HG03025 (cell line): Measurements from ENCODE around the gene NT5DC1.

Experiments used
- ATAC-seq: cut with Tn5 transposase; IDR thresholded peaks from one replicate; pipeline ENCODE4 v1.9.1; 2021; ENCODE audit warnings: mild to moderate bottlenecking, moderate library complexity; ENCODE audit not compliant: unreplicated experiment, low FRiP score

NT5DC1 gene

DNA sequence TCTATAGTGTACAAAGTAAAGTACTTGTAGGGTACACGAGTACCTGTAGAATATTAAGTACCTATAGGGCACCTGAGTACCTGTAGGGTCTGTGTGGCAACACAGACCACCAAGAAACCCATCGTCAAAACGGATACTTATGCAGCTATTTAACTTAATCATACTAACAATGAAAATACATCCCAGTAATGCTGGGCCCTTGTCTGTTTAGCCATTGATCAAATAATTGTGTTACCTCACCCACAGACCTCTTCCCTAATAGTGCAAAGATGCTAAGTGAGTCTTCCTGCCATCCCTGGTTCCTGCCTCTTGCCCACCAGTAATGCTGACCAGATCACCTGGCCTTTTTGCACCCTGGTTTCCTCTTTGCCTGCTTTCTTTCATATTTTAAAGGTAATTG is 32.8 kb downstream of the NT5DC1 start:
- ATAC-seq: no peak

DNA sequence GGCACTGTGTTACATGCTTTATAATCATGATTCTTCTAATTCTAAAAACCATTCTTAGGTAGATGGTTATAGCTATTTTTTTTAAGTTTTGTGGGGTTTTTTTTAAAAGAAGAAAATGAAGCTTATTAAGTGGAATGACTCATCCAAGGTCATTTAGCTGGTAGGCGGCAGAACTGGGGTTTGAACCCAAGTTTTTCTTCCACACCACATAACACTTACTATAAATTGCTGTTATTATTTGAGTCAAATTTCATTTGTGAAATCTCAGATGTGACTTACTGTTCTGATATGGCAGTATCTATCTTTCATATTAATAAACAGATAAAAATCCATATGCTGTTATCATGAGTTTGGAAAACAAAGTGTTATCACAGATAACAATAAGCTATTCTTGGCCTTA is 35.7 kb downstream of the NT5DC1 start:
- ATAC-seq: no peak

DNA sequence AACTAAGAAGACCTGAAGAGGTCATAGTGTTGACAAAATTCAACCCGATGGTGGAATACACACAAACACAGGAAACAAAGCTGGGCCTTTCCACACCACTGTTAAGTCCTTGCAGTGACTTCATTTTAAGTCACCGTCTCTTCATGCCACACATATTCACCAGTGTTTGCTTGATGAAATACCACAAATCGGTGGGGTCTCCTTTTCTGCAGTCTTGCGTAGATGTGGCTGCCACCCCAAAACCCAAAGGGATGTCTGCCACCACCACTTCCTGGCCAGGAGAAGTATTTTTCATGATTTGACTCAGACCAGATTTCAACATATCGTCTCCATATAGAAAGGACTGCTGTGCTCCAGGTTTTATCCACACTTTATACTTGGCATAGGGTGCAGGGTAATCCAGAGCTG is 36.3 kb downstream of the NT5DC1 start:
- ATAC-seq: no peak

DNA sequence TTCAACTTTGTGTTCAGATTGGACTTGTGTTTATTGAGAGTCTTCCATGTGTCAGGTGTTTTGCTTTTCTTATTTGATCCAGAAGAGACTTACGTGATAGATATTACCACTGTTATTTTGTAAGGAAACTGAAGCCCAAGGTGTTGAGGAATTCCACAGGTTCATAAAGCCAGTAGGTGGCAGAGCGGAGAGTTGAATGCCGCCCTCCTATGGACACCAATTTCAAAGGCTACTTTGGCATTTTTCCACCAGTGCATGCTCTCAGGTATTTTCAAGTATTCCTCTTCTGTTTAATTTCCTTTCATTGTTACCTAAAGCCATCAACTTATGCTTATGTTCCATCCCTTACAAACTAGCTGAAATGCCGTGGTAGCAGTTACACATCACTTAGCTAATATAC is 39.3 kb downstream of the NT5DC1 start:
- no peak for ATAC-seq

DNA sequence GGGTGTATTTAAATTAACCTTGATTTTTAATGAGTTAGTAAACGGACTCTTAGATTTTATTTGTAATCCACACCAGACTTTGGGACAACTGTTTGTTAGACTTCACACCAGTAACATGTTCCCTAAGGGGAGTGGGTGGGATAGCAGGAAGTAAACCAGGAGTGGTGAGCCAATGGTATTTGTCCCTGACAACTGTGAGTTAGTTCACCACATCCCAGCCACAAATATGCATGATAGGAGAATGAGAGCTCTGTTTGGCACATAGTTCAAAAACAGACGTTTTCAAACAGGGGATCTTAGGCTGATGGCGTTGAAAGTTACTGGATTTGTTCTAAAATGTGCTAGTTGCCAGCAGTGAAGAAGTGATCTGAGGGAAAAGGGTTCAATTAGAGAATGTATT is 44.0 kb downstream of the NT5DC1 start:
- no peak for ATAC-seq

DNA sequence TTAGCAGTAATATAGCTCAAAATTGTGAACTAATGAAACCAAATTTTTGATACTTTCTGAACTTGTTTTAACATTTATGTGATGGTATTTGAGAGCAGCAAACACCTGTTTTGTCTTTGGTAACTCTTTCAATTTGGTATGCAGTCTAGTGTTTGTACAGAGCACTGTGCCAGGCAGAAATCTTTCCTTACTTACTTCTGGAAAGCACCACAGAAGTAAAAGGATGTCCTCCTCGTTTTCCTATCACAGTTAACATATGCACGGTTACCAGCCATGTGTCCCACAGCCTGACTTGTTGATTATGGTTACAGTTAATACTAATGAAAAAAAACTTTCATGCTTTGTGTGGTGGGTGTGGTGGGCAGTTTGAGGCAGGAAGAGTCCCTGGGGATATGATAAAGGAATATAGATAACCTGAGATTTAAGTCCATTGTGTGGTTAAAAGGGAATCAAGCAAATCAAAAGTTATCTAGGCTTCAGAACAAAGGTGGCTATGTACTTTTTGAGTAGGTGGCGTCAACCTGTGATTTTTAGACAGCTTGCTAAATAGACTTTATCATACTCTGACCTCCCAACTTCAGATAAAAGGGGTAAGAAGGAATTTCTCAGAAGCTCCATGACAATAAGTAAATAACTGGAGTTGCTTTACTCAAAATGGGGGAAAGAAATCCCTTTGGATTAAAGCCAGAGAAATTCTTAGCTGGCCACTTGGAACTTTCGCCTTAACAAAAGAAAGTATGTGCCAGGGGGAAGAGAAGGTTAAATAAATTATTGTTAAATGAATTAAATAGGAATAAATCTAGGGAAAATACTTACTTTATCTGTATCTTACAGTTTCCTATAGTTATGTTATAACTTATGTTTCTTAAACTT is 45.4 kb downstream of the NT5DC1 start:
- ATAC-seq: no peak

DNA sequence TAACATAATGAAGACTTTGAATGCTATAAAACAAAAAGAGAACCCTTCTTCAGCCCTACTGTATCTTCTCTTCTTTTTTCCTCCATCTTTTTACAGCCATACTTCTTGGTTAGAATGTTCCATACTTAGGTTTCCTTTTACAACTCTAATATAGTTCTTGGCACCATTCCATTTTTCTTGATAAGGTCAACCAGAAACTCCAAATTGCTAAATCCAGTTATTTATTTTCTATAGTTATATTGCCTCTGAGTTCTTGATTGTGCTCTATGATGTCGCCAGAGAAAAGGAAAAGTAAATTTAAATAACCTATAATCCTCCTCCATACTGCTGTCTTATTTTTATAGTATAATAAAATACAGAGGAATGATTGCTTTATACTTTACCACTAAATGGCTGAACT is 52.0 kb downstream of the NT5DC1 start:
- no peak for ATAC-seq

DNA sequence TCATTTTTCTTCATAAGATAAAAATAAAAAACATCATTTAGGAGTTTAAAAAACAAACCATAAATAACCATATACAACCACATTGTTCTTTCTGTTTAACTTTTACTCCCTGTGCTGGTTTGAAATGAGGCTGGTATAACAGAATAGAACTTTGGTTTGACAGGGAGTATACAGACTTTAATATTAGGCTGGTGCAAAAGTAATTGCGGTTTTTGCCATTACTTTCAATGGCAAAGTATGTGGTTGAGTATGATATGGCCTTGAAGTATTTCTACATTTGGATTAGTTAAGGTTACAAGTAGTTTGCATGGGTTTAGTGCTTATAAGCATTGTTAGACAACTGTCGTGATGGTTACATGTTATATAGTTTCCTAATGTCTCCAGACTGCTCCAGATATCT is 54.2 kb downstream of the NT5DC1 start:
- no peak for ATAC-seq

DNA sequence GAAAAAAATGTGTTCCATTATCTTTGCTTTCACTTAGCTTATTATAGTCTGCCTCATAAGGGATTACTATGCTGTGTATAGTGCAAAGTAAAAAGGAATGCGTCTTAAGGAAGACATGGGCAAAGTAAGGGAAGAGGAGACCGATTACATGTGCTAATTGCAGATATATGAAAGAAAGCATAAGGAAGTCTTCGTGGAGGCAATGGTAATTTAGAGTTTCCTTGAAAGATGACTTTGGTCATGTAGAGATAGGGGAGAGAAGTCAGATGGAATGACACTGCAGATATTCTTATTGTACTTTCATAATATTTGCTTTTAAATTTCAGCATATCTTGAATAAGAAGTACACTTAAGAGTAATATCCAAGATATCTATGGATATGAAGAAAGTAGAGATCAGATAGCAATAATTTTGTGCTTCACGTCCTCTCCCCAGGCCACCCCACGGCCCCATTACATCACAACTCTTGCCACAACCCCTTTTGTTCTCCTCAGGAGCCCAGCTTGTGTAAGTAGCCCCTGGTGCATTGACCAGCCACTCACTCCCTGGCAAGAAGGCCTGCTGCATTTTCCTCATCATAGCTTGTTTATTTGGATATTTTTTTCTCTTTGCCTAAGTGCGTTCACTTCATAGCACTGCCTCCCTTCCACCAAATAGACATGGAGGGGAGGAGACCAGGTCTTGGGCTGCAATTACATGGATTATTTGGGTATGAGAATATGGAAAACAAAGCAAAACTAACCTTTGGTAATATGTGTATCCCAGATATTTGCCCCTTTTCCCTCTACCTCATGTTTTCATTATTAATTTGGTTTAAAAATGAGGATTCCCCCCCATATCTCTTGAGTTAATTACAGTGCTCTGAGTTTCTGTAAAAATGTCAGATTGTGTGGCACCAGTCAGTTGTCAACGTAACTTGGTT is 56.0 kb downstream of the NT5DC1 start:
- ATAC-seq: no peak

DNA sequence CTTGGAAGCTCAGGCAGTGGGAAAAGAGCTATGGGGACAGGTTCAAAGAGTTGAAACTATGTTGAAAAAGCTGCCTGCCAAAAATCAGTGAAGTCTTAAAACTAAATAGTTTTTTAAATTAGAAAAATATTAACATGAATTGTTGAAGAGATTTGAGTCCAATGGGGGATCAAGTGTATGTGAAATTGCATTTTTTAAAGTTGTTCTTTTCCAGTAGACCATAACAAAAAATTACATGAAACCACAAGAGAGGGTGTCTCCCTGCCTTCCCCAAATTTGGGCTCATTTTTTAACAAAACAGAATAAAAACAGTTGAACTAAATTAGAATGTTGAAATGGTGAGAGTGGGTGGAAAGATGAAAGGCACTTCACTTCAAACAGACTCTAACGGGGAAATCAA is 56.7 kb downstream of the NT5DC1 start:
- no peak for ATAC-seq

DNA sequence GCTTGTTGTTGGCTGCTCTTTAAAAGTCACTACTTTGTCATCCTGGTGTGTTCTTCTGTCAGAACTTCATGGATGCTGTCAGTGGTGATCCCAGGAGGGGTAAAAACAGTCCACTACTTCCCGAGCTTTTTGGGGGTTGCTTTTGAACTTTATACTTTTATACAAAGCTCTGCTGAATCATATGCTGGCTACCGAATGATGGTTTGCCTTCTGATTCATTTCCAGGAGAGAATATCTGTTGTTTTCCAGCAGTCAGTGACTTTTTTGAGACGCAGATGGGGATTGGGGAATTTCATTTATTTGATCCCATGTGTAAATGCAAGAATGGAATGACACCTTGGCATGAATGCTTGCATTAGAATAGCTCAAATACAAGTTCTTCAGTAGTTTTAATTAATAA is 58.0 kb downstream of the NT5DC1 start:
- ATAC-seq: no peak

DNA sequence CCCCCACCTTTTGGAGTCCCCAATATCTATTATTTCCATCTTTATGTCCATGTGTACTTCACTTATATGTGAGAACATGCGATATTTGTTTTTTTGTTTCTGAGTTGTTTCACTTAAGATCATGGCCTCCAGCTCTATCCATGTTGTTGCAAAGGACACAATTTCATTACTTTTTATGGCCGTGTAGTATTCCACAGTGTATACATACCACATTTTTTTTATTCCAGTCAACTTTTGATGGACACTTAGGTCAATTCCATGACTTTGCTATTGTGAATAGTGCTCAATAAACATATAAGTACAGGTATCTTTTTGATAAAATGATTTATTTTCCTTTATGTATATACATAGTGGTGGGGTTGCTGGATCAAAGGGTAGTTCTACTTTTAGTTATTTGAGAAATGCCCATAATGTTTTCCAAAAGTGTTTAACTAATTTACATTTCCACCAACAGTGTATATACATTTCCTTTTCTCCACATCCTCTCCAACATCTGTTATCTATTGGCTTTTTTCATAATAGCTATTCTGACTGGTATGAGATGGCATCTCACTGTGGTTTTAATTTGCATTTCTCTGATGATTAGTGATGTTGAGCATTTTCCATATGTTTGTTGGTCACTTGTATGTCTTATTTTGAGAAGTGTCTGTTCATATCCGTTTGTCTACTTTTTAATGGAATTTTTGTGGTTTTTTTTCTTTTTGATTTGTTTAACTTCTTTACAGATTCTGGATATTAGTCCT is 59.3 kb downstream of the NT5DC1 start:
- ATAC-seq: no peak

DNA sequence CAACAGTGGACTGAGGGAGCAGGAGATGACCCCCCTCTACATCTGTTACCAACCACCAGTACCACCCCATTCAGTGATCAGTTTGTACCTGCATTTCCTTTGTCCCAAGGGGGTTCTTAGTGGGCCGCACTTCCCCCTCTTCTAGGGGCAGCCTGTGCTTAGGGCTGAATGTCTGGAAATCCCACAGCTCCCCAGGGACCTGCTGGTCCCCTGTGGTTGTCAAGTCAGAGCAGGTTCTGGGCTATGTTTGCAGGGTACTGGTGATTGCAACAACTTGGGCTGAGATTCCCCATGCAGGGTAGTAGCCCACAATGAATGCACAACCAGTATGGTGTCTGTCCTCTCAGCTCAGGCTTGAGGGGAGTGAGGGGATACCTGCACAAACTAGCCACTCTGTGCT is 64.9 kb downstream of the NT5DC1 start:
- no peak for ATAC-seq

DNA sequence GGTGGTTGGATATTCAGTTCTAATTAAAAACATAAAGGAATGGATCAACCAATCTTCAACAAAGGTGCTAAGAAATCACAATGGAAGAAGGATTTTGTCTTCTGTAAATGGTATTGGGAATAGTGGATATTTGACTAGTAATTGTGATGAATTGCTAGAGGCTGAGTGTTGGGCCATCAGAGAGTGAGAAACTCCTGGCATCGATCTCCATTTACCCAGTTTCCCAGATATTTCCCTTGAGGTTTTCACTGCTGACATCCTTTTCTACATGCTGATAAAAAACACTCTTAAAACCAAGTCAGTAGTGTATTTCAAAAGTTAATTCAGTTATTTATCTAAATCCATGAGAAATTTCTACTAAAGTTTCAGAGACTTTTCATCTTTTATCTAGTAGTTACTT is 65.7 kb downstream of the NT5DC1 start:
- ATAC-seq: no peak

DNA sequence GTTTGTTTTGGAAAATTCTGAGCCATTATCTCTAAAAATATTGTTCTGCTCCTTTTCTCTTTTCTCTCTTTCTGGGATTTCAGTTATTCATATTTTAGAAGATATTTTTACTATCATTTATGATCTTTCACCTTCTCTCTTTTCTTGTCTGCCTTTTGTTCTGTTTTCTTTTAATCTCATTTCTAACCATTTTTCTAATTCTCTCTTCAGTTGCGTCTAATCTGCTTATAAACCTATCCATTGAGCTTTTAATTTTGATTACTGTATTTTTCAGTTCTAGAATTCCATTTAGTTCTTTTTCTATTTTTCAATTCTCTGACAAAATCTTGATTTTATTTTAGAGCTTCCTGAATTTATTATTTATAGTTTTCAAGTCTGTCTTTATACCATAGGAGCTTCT is 67.5 kb downstream of the NT5DC1 start:
- no peak for ATAC-seq

DNA sequence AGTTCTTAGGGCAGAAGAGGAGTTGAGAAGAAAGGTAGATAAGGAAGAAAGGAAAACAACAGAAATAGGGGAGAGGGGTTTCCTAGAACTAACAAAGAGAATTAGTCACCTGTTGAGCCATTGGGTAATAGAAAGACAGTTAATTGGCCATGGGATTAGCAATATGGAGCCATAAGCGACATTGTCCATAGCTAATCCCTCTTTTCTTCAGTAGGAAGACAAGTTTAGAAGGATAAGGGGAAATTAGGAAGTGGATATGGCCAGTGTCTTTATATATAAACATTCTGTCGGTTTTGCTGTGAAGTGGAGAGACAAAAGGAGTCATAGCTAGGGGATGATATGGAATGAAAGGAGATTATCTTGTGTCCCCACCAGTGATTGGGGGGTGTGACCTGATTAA is 69.2 kb downstream of the NT5DC1 start:
- ATAC-seq: no peak

DNA sequence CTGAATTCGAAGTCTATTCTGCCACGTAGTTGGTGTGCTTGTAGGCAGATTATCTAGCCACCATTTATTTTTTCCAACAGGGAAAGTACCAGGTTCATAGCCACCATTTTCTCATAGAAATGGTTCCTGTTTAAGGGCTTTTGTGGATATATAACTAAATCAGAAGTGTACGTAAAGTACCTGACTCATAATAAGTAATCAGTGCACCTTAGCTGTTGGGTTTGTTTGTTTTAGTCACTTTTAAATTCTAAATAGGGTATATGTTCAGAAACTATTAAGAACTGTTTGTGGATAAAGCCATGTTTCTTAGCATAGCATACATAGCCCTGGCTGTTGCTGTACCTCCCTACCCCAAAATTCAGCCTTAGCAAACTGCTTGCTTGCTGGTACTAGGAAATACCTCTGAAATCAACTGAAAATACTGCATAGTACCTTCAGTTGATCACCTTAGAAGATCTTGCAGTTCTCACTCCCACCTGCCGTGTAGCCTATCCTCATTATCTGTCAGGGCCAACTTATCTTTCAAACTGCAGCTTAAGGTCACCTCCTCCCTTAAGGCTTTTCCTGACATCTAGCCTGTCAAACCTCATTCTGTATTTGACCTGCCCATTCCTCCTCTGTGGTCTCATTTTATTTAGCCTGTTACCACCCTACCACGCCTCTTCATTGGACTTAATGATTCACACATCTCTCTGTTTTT is 69.9 kb downstream of the NT5DC1 start:
- ATAC-seq: no peak

DNA sequence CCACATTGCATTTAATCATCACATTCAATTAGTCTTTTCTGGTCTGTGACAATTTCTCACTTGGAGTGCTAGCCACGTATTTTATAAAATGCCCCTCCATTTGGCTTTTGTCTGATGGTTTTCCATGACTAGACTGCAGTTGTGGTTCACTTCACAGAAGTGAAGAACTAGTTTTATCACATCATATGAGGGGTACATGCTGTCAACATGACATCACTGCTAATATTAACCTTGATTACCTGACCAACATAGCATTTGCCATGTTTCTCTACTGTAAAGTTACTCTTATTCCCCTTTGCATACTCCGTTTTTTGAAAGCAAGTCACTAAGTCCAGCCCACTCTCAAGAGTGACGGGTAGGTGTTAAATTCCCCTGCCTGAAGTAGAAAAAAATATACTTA is 73.3 kb downstream of the NT5DC1 start:
- ATAC-seq: no peak

DNA sequence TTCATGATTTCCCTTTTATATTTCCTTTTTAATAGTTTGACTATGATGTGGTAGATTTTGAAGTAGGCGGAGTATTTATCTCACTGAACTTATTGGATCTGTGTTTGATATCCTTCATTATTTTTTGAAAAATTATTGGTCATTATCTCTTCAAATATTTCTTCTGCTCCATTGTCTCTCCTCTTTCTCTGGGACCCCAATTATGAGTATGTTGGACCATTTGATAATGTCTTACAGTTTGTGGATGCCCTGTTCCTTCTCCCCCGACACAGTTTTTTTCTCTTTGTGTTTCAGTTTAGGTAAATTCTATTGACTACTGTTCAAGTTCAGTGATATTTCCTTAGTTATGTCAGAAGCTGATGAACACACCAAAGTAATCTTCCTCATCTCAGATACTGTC is 74.7 kb downstream of the NT5DC1 start:
- no peak for ATAC-seq

DNA sequence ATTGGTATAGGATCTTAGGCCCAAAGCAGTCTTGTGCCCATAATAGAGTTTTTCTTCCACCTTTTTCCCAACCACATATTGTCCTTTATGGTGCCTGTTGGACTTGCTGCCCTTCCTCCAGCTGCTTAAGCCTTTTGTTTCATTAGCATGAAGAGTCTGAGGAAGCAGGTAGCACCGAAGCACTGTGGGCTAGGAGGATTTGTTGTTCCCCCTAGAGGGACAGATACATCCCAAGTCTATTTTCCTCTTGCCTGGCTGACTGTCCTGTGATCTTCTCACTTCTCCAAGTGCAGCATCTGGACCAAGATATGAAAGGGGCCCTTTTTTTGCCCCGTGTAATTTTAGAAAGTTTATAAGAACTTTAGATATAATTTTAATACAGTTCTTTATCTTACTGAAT is 75.9 kb downstream of the NT5DC1 start:
- ATAC-seq: no peak
